HG02981 (cell line): Measurements from ENCODE around the gene USP31.

Experiments used
- ATAC-seq: cut with Tn5 transposase; IDR thresholded peaks from one replicate; pipeline ENCODE4 v1.9.1; 2021; ENCODE audit warnings: mild to moderate bottlenecking, moderate library complexity; ENCODE audit not compliant: unreplicated experiment

USP31 gene

DNA sequence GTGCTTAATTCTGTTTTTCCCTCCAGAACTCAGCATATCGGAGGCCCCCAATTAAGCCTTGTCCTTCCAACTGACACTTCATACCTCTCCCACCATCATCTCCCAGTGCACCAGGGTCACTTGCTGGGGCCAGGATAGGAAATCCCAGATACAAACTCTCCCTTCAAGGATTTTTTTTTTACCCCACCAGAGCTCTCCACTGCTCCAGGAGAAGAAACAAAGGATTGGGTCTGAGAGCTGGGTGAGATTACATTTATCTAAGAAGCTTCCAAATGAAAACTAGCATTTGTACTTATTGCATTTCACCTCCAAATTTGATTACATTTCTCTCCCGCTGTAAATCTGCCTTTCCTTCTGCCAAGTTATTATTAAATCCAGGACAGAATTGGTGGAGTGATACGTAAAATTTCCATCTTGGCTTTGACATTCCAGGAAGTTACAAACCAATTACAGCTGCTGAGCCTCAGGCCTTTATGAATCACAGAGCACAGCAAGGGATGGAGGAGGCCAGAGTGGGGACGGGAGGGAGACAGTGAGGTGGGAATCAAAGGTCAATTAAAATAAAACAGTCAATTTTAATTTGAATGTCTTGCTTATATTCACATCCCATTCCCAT, 123.5 kb downstream of the USP31 start:
- no peak for ATAC-seq

DNA sequence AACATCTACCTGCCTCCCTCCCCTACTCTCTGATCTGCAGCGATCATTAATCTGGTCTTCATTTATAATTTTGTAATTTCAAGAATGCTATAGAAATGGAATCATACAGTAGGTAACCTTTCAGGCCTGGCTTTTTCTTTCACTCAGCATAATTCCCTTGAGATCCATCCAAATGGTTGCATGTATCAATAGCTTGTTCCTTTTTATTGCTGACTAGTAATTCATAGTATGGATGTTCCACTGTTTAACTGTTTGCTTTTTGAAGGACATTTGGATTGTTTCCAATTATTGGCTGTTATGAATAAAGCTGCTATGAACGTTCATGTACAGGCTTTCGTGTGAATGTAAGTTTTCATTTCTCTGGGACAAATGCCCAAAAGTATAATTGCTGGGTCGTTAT, 125.2 kb downstream of the USP31 start:
- no peak for ATAC-seq

DNA sequence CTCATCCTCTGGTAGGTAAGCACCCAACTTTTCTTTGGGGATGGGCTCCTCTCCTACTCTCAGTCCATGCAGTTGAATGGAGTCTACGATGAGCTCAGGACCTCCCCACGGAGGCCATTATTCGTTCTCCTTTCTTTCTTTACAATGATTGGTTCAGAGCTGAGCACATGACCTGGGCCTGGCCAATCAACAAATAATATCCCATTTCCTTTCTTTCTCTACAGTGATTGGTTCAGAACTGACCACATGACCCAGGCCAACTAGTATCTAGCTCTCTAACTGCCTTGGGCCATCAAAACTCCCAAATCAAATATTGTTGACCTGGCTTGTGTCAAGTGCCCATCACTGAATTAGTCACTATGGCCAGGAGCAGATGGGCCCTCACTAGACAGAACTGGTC, 129.2 kb downstream of the USP31 start:
- no peak for ATAC-seq

DNA sequence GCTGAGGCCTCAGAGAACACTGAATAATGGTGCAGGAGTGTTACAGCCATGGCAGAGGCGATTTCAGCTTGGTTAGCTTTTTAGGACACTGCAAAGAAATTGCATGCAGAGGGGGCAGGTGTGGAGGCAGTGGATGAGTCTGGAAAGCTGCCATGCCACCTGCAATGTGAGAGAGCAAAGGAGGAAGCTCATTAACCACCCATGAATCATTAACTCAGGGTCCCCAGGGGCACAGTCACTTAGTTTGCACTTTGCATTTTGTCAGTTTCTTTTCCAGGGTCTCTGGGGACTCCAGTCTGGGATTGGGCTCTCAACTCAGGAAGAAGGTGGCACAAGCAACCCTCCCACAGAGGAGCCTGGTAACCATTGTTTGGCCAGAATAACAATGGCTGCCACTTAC, 132.9 kb downstream of the USP31 start:
- ATAC-seq = peak; percentile 26

DNA sequence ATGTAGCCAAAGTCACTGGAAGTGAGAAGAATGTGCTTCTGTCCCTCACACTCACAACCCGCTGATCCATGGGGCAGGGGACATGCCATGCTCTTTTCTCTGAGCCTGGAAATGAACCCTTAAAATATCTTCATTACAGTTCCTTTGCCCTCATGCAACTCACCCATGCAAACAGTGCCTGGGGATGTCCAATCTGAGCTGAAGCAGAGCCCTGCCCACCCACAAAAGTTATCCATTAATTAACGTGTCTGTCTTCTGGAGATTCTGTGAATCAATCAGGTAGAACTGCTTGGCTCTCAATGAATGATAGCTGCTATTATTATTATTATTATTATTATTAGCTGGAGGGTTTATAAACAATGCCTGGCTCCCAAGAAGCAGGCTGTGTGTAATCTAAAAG, 133.7 kb downstream of the USP31 start:
- ATAC-seq = peak; percentile 64

DNA sequence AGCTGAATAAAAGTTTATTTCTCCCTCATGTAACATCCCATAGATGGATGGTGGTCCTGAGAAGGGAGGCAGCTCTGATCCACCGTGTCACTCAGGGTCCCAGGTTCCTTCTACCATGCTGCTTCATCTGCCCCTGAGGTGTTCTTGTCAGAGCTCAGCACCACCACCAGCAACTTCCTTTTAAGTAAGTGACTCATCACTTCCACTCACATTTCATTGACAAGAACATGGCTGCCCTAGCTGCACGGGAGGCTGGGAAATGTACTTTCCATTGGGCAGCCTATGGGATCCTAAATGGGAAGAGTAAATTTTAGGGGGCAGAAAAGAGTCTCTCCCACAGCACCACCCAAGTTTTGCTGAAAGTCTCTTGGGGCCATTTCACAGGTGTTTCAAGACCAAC, 134.7 kb downstream of the USP31 start:
- ATAC-seq = no peak
